GM04504 (cell line): Measurements from ENCODE around the gene YBEY.
"Not testable (repeated sequence)": the region's sequence is repeated elsewhere in the genome, so short reads cannot be mapped to it uniquely, and the experiment has no call there.

Source experiments
- DNase-seq: peaks from one replicate; pipeline ENCODE4 v3.0.0-alpha.2; 2012; ENCODE audit warnings: low read depth

YBEY gene

GRCh38 chr21:46285761-46286647 lies at the start of gene YBEY:
YBEY (plus strand) TSS chr21:46286342; CDS start chr21:46286914, 572 bp downstream.
- peak; percentile 82 for DNase-seq

- no peak for DNase-seq
Observed at GRCh38 chr21:46237474-46237873, 48.7 kb upstream of the YBEY start.

DNA sequence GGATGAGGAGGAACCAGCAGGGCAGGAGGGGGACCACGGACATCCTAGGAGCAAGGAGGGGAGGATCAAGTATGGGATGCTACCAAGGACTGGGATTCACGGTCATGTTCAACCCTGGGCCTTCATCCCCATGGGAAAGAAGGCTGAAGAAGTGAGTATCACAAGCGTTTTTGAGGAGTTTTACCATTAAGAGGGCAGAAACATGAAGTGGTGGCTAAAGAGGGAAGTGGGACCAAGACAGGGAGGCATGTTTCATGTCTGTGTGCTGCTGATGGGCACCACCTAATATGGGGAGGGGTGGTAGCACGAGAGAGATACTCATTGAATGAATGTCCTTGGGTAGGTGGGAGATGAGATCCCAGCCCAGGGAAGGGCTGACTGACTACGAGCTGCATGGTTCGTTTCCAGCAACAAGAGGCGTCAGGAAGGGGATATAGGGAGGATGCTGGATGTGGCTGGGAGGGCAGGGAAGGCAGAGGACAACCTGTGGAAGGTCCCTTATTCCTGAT lies 46.3 kb upstream of the YBEY start:
- no peak for DNase-seq

DNA sequence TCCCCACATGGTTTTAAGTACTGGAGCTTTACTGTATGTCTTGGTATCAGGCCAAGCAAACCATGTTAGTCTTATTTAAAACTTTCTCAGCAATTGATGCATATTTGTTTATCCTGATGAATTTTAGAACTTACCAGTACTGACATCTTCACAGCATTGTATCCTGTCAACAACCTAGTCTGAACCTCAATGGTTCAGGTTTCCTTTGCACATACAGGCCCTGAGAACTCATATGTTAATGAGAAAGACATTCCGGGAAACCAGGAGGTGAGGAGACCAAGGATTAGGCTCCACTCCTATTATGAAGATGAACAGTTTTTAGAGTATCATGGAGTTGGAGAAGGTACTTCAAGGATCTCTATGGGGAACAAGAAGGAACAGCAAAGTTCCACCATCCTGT lies 44.6 kb upstream of the YBEY start:
- DNase-seq = not testable (repeated sequence)

DNA sequence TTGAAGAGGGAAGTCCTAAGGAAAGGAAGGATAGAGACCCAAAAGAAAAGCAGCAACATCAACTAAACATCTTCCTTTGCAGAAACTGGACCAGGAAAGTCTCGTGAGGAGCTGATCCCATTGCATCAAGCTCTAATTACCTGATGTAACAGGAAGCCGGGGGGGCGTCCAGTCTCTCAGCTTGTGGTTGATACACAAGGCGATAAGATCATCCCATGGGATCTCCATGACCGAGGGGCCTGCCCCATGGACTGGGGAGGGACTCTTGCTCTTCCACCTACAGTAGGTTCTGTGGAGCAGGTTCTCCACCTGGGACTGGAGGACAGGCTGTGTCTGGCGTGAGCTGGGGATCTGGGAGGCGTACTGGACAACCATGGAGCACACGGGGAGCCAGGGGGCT lies 42.8 kb upstream of the YBEY start:
- DNase-seq = no peak

GRCh38 chr21:46243960-46244361 lies 42.2 kb upstream of the YBEY start:
- no peak for DNase-seq

DNA sequence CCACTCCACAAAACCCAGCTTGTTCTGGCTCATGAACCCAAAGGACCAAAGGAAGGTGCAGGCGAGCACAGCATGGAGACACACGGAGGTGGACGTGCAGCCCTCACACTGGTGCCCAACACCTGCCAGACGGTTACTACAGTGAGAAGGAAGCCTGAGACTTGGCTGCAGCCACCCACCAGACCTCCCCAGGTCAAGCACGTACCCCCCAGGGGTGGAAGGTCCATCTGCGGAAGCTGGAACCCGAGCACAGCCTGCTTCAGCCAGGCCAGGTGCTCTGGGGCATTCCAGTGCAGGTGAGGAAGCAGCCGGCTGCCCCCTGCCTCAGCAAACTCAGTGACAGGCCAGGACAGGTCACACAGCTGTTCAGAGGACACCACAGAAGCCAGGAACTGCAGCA lies 41.5 kb upstream of the YBEY start:
- no peak for DNase-seq

DNA sequence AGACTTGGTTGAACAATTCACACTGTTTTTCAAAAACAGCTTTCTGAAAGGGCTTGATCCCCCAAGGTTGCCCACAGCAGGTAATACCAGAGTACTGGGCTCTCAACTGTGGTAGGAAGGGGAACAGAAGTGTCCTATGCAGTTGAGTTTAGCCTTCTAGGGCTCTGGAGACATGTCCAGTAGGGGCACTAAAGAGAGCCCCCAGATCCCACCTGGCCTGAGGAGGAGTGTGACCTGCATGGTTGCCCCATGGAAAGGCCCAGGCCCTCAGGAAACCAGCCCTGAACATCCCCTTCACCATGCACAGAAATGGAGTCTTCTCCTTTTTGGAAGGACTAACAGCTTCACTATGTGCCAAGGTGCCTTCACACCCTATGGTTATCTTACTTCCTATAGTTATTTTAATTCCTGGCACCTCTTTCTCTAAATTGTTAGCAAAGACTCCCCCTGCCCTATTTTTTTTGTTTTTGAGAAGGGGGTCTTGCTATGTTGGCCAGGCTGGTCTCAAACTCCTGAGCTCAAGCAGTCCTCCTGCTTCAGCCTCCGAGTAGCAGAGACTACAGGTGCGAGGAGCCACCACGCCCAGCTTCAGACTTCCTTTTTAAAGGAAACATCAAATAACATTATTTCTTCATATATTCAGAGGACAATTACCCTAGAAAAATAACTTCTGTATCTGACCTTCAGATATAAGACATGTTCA lies 40.8 kb upstream of the YBEY start:
- no peak for DNase-seq

DNA sequence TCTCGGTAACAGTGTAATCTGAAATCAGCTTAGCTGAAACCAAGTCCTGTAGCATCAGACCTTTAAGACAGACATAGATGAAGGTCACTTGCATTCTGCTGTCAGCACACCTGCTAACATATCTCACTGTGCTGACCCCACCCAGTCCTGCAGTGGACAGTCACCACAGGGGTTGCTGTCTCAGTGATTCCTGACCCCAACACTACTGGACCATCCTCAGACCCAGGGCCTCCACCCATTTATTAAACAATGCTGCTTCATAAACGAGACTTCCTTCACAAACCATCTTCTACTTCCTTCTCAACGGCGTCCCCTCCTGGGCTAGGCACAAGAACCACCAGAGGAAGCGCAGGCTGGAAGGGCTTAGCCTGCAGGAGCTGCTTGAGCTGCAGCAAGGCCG lies 39.8 kb upstream of the YBEY start:
- DNase-seq = no peak

DNA sequence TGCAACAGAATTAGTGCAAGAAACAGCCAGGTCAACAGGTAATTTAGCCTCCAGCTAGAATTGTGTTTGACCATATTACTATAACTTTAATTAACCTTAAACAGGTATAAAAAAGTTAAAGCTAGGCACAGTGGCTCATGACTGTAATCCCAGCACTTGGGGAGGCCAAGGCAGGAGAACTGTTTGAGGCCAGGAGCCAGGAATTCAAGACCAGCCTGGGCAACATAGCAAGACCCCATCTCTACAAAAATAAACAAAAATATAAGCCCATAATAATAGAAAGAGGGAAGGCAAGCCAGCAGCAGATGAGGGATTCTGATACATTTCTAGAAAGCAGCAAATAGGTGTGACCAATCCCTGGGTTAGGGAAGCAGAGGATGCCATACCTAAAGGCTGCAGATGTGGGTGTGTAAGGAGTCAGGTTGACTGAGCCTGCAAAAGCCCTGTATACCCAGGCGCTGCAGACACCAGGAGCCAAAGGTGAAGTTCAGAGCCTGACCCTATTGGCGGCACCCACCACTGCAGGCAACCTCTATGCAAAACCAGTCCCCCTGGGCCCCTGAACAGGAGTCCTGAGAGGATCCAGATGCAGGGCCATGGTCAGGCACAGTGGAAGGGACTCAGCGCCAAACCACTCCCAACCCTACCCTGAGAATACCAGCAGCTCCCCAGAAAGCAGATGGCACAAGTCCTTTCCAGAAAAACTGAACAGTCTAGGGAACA lies 38.3 kb upstream of the YBEY start:
- DNase-seq = no peak

DNA sequence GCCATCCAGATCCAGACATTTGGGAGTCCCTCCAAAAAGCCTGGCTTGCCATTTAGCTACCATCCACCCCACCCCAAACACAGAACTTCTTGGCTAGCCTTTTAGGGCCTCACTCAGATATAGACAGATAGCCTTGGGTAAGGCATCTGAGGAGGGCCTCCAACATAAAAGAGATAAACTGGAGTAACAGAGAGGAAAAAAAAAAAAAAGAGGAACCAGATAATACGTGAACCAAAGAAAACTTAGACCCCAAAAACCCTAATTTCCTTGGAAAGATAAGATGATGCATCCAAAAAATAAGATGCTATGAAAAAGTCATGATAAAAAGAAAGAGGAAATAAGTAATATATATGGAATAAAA lies 37.7 kb upstream of the YBEY start:
- no peak for DNase-seq

- DNase-seq = no peak
Observed at GRCh38 chr21:46248827-46249226, 37.3 kb upstream of the YBEY start.

DNA sequence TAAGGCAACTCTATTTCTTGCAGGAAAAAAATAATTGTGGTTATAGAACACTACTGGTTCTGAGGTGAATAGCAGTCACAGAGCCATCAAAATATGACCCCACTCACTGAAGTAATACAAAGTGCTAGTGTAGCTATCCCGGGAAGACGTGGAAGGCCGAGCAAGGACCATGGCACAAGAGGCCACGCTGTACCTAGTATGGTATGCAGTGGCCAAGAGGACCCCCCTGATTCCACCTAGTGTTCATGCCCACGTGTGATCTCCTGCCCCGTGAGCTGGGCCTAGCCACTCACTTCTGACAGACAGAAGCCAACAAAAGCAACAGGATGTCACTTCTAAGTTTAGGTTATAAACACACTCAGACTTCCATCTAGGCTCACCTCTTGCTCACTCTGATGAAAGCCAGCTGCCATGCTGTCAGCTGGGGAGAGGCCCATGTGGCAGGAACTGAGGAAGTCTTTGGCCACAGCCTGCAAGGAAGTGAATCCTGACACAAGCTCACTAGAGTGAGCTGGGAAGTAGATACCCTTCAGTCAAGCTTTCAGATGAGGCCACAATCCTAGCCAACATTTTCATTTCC lies 35.9 kb upstream of the YBEY start:
- no peak for DNase-seq

- no peak for DNase-seq
Observed at GRCh38 chr21:46252840-46253239, 33.3 kb upstream of the YBEY start.

DNA sequence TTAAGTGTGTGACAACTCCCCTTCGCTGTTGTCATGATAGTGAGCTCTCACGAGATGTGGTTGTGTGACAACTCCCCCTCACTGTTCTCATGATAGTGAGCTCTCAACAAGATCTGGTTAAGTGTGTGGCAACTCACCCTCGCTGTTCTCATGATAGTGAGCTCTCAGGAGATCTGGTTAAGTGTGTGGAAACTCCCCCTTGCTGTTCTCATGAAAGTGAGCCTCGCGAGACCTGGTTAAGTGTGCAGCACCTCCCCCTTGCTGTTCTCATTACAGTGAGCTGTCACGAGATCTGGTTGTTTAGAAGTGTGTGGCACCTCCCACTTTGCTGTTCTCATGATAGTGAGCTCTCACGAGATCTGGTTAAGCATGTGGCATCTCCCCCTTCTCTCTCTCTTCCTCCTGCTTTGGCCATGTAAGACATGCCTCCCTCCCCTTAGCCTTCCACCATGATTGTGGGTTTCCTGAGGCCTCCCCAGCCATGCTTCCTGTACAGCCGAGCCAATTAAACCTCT lies 32.5 kb upstream of the YBEY start:
- DNase-seq = no peak

GRCh38 chr21:46254208-46254975 lies 31.8 kb upstream of the YBEY start:
- no peak for DNase-seq

DNA sequence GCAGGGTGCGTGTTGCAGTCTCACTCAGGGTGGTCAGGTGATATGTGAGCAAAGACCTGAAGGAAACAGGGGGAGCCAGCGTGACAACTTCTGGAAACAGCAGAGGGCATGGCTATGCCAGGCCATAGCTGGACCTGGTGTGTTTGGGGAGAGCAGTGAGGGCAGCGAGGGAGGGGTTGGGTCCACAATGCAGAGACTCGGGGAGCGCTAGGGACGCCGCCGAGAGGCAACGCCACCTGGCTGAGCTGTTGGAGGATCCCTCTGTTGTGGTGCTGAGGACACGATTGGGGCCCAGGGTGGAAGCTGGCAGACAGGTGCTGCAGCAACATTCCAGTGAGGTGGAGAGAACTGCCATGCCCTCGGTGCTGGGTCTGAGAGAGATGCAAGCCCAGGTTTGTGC lies 31.0 kb upstream of the YBEY start:
- DNase-seq = no peak

DNA sequence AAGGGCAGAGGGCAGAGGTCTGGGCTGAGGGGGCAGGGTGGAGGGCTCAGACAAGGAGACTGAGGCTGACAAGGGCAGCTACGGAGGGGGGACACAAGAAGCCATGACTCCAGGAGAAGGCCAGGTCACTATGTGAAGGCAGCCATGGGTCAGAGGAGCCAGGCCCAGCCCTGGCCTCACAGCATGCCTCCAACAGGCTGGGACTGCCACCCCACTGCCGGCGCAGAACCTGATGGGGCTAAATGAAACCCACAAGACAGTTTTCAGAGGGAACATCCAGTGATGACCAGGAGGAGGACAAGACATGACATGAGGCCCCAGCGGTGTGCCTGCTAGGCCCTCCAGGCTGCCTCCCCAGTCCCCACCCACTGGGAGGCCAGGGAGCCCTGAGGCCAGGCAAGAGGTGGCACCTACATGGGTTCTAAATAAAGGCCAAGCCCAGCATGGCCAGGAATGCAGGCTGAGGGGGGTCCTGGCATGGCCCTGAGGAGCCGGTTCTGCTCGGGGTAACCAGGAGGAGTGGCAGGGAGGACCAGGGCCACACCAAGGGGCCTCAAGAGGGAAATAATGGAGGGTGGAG lies 30.3 kb upstream of the YBEY start:
- DNase-seq = no peak

DNA sequence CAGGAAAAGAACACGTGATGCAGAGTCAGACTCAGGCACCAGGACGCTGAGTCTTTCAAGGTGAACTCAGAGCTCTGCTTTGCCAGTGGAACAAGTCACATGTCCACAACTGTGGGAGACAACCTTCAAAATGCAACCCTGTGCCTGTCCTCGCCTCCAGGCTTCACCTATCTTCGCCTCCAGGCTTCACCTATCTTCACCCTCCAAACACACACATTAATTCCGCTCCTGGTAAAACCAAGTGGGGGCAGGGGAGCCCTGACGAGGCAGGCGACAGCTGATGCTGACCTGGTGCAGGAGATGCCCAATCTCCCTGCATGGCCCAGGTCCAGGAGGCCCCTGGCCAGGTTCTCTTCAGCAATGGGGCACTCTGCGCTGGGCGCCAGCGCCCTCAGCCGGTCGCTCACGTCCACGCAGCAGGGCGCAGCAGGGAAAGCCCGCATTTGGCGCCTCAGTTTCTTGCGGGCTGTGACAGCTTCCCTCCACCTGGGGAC lies 29.6 kb upstream of the YBEY start:
- no peak for DNase-seq

GRCh38 chr21:46264046-46264689 lies 22.0 kb upstream of the YBEY start:
- DNase-seq = no peak
